CD14-positive monocyte (primary cell): ENCODE measurements around the gene SEMA3C. TPM values are rescaled to one million over a fixed set of nuclear protein-coding genes. Genes with fewer than 3 reads are reported as not detected.

Source experiments
- DNase-seq, 3 donors: peaks; one replicate each; pipeline ENCODE4 v3.0.0-alpha.2; 2011 to 2022
- H2AFZ ChIP-seq: 2 replicates; pipeline ENCODE4 v1.6.0; 2012; ENCODE audit warnings: mild to moderate bottlenecking, low read depth, low read length, inconsistent platforms; ENCODE audit not compliant: insufficient read depth, poor library complexity, severe bottlenecking
- H3K27ac ChIP-seq, 2 donors: 1 replicate in 1 of 2; 2 replicates in 1 of 2; pipeline ENCODE4 v1.5.1; 2012 to 2013; ENCODE audit warnings: low read length in 2 of 2, control low read depth in 1 of 2, inconsistent platforms in 1 of 2, low read depth in 1 of 2, mild to moderate bottlenecking in 1 of 2
- H3K27me3 ChIP-seq, 2 donors: one replicate each; pipeline versions ENCODE4 v1.6.0 to v1.6.1; 2011 to 2013; ENCODE audit warnings: low read length in 2 of 2; ENCODE audit not compliant: control insufficient read depth in 2 of 2, insufficient read depth in 2 of 2
- H3K36me3 ChIP-seq, 2 donors: replicated peaks in 1 of 2; 1 replicate in 1 of 2; 2 replicates in 1 of 2; pipeline versions ENCODE4 v1.5.1 to v1.6.1; 2012 to 2013; ENCODE audit warnings: low read length in 2 of 2, control low read depth in 1 of 2, inconsistent platforms in 1 of 2, mild to moderate bottlenecking in 1 of 2; ENCODE audit not compliant: insufficient read depth in 2 of 2, control insufficient read depth in 1 of 2
- H3K4me1 ChIP-seq, 2 donors: 1 replicate in 1 of 2; 2 replicates in 1 of 2; pipeline versions ENCODE4 v1.5.1 to v1.6.1; 2012 to 2013; ENCODE audit warnings: low read length in 2 of 2, control low read depth in 1 of 2, inconsistent platforms in 1 of 2, mild to moderate bottlenecking in 1 of 2, moderate library complexity in 1 of 2; ENCODE audit not compliant: insufficient read depth in 2 of 2, control insufficient read depth in 1 of 2
- H3K4me2 ChIP-seq: replicated peaks from 2 replicates; pipeline ENCODE3; 2012; ENCODE audit warnings: low read length, moderate library complexity, mild to moderate bottlenecking; ENCODE audit not compliant: poor library complexity, severe bottlenecking; ENCODE audit errors: extremely low read depth
- H3K4me3 ChIP-seq, 3 experiments: fragments of 200-600 bp in 1 of 3; sonication (generic) in 1 of 3; replicated peaks in 1 of 3; 1 replicate in 2 of 3; 2 replicates in 1 of 3; pipeline ENCODE4 v1.5.1; 2011 to 2013; ENCODE audit warnings: low read length in 3 of 3, mild to moderate bottlenecking in 3 of 3, control low read depth in 2 of 3, low read depth in 2 of 3, inconsistent platforms in 1 of 3, moderate library complexity in 1 of 3
- H3K79me2 ChIP-seq: 2 replicates; pipeline ENCODE4 v1.6.0; 2012; ENCODE audit warnings: mild to moderate bottlenecking, control low read depth, inconsistent platforms, low read length, moderate library complexity; ENCODE audit not compliant: insufficient read depth
- H3K9ac ChIP-seq: 2 replicates; pipeline ENCODE4 v1.6.0; 2017; ENCODE audit warnings: low read length, mild to moderate bottlenecking; ENCODE audit not compliant: insufficient read depth, poor library complexity, severe bottlenecking
- H3K9me3 ChIP-seq, 2 donors: replicated peaks in 1 of 2; 1 replicate in 1 of 2; 2 replicates in 1 of 2; pipeline versions ENCODE4 v1.5.1 to v1.6.1; 2012 to 2013; ENCODE audit warnings: low read length in 2 of 2, control low read depth in 1 of 2; ENCODE audit not compliant: control insufficient read depth in 1 of 2, insufficient read depth in 1 of 2
- H4K20me1 ChIP-seq: 2 replicates; pipeline ENCODE4 v1.6.0; 2012; ENCODE audit warnings: mild to moderate bottlenecking, low read length, control low read depth, moderate library complexity; ENCODE audit not compliant: insufficient read depth
- H3K27ac Mint-ChIP-seq, 7 donors: one replicate each; pipeline ENCODE4 v1.8.0; 2020; ENCODE audit warnings: mild to moderate bottlenecking in 7 of 7, mixed read lengths in 7 of 7, moderate library complexity in 6 of 7, inconsistent platforms in 2 of 7
- H3K27me3 Mint-ChIP-seq, 3 donors: one replicate each; pipeline ENCODE4 v1.8.0; 2021 to 2022; ENCODE audit warnings: low read depth in 3 of 3, mild to moderate bottlenecking in 3 of 3, mixed read lengths in 3 of 3, moderate library complexity in 3 of 3, inconsistent platforms in 1 of 3
- H3K36me3 Mint-ChIP-seq, 2 donors: one replicate each; pipeline ENCODE4 v1.8.0; 2020; ENCODE audit warnings: mixed read lengths in 2 of 2, inconsistent platforms in 1 of 2, mild to moderate bottlenecking in 1 of 2
- H3K4me1 Mint-ChIP-seq: one replicate; pipeline ENCODE4 v1.8.0; 2020; ENCODE audit warnings: mild to moderate bottlenecking, mixed read lengths
- H3K4me3 Mint-ChIP-seq, 2 donors: one replicate each; pipeline ENCODE4 v1.8.0; 2020; ENCODE audit warnings: mild to moderate bottlenecking in 2 of 2, mixed read lengths in 2 of 2, moderate library complexity in 1 of 2
- H3K9me3 Mint-ChIP-seq, 7 donors: one replicate each; pipeline ENCODE4 v1.8.0; 2020 to 2022; ENCODE audit warnings: mixed read lengths in 7 of 7, mild to moderate bottlenecking in 6 of 7, moderate library complexity in 6 of 7, inconsistent platforms in 2 of 7
- CTCF ChIP-seq: fragments of 200-600 bp; IDR thresholded peaks from one replicate; pipeline ENCODE4 v1.8.0; 2022; ENCODE audit warnings: antibody characterized with exemption, mild to moderate bottlenecking
- WGBS: methylation state at CpG from one replicate; pipeline ENCODE4 v1.1.5; 2013; ENCODE audit warnings: missing lambda C conversion rate; ENCODE audit not compliant: insufficient coverage; 5-methylcytosine and 5-hydroxymethylcytosine counted together
- intact Hi-C, 2 donors: fragments of 100-400 bp; cut with micrococcal nuclease; formaldehyde crosslinking; loops; one replicate each; pipeline versions ENCODE4 v1.15.0 to v1.15.1; 2023
- polyA plus RNA-seq, 3 donors: library from polyadenylated mRNA; depleted of rRNA in 1 of 3; unstranded in 2 of 3; stranded (reverse) in 1 of 3; fragments of 300-500 nt in 2 of 3; fragments of >200 nt in 1 of 3; fragmentation: Illumina TruSeq in 2 of 3; gene quantifications; 1 replicate in 2 of 3; 2 replicates in 1 of 3; pipeline ENCODE4 v1.2.3, GENCODE V29; 2012 to 2021

SEMA3C gene
- polyA plus RNA-seq, 3 donors = 7.2 to 14.1 (median 13.7) TPM

GRCh38 chr7:80719261-80719660, 199.6 kb downstream of the SEMA3C start:
- peaks cover 0 to 2% of the 10 kb centered on the region in 2 donors for H3K36me3 Mint-ChIP-seq
- H3K27ac Mint-ChIP-seq = no peak overlapping the region
- peaks cover 33% of the 10 kb centered on the region for H3K4me1 Mint-ChIP-seq
- Histone ChIP-seq H3K4me3 (no peak overlapping the region), H4K20me1 (no peaks in the 10 kb centered on the region), H3K27ac (no peak overlapping the region), H3K79me2 (no peaks in the 10 kb centered on the region), H2AFZ (no peak overlapping the region), H3K36me3 (no peaks in the 10 kb centered on the region), H3K4me1 (peaks cover 26 to 38% of the 10 kb centered on the region in 2 donors), H3K4me2 (no peak overlapping the region), H3K9me3 (no peaks in the 10 kb centered on the region), H3K9ac (no peak overlapping the region), H3K27me3 (no peaks in the 10 kb centered on the region)
- TF ChIP-seq CTCF = no peak
- H3K9me3 Mint-ChIP-seq = peaks cover 0 to 6% (median 0%) of the 10 kb centered on the region in 7 donors
- no CpG with 5 or more reads among the region's 3 CpGs for WGBS
- DNase-seq = no peak
- peaks cover 0 to 2% (median 0%) of the 10 kb centered on the region in 3 donors for H3K27me3 Mint-ChIP-seq
- intact Hi-C loops = no loop called here
- H3K4me3 Mint-ChIP-seq = no peak overlapping the region

DNA sequence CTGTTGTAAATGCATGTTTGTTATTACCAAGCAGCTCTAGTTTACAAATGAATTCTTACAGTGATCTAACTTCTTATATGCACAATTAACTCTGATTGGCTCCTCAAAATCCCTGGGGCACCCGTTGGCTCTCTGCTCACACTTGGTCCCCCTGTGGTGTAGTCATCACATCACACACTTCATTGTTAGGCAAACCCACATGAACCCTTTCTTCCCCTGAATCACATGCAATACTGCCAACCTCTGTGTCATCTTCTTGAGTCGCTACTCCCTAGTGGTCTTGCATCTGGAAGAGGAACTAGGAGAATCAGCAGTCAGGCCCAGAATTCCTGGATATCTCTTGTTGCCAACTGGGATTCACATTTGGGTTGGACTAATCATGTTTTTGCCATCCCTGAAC, 207.3 kb downstream of the SEMA3C start:
- peak overlapping the region in 3 of 7 donors; percentile 15 to 75 (median 20) for H3K27ac Mint-ChIP-seq
- Histone ChIP-seq H2AFZ (peak overlapping the region; percentile 5), H3K79me2 (no peaks in the 10 kb centered on the region), H3K27me3 (no peaks in the 10 kb centered on the region), H3K9me3 (no peaks in the 10 kb centered on the region), H3K4me2 (no peak overlapping the region), H3K4me1 (peaks cover 31 to 45% of the 10 kb centered on the region in 2 donors), H3K36me3 (no peaks in the 10 kb centered on the region), H4K20me1 (no peaks in the 10 kb centered on the region), H3K9ac (no peak overlapping the region), H3K27ac (no peak overlapping the region), H3K4me3 (no peak overlapping the region)
- intact Hi-C loops = no loop called here
- peaks cover 0 to 4% (median 3%) of the 10 kb centered on the region in 7 donors for H3K9me3 Mint-ChIP-seq
- H3K27me3 Mint-ChIP-seq = no peaks in the 10 kb centered on the region
- TF ChIP-seq CTCF = no peak
- peaks cover 4 to 6% of the 10 kb centered on the region in 2 donors for H3K36me3 Mint-ChIP-seq
- no peak overlapping the region for H3K4me3 Mint-ChIP-seq
- DNase-seq = peak in 2 of 3 donors; percentile 29 to 71
- H3K4me1 Mint-ChIP-seq = peaks cover 44% of the 10 kb centered on the region
- 36% methylated on average over 2 of the region's 2 CpGs for WGBS
